LHCN-M2 (cell line): ENCODE measurements around the gene CASP7. TPM values are rescaled to one million over a fixed set of nuclear protein-coding genes. Genes with fewer than 3 reads are reported as not detected.
"Not testable (repeated sequence)": the region's sequence is repeated elsewhere in the genome, so short reads cannot be mapped to it uniquely, and the experiment has no call there.

Source experiments
- DNase-seq: peaks from one replicate; pipeline ENCODE4 v3.0.0-alpha.2; 2012; ENCODE audit warnings: low read depth
- polyA plus RNA-seq: library from polyadenylated mRNA; unstranded; fragments of >200 nt; gene quantifications from one replicate; pipeline ENCODE4 v1.2.1, GENCODE V29; 2012; ENCODE audit warnings: missing spikeins
- total RNA-seq: library from RNA; depleted of rRNA; stranded (reverse); fragments of >200 nt; gene quantifications from 2 replicates; pipeline ENCODE4 v1.2.3, GENCODE V29; 2014; rRNA removed

The CASP7 gene
- 25.8 and 35.5 TPM in 2 replicates for total RNA-seq
- polyA plus RNA-seq, result 10.8 TPM

DNA sequence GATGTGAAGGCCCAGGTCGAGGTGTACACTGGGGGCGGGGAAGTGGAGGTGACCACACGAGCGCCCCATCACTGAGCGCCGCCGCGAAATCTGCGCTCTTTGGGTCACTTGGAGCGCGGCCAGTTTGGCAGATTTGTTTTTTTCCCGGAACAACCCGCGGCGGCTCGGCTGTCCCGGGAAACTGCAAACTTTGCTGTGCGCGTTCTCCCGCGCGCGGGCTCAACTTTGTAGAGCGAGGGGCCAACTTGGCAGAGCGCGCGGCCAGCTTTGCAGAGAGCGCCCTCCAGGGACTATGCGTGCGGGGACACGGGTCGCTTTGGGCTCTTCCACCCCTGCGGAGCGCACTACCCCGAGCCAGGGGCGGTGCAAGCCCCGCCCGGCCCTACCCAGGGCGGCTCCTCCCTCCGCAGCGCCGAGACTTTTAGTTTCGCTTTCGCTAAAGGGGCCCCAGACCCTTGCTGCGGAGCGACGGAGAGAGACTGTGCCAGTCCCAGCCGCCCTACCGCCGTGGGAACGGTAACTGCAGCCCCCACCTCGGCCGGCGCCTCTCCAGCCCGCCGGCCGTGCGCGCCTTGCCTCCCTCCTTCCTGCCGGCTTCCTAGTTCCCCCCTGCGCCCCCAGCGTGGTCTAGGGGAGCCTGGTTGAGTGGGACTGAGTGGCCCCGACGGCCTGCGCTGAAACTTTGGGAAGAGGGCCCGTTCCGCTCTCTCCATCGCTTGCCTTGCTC lies at the start of gene CASP7:
Gene CASP7 (plus strand): TSS at position 450 of the 727 bp plus-strand sequence. CDS start 17,582 bp downstream, outside the sequence.
- peak; percentile 78 for DNase-seq

DNA sequence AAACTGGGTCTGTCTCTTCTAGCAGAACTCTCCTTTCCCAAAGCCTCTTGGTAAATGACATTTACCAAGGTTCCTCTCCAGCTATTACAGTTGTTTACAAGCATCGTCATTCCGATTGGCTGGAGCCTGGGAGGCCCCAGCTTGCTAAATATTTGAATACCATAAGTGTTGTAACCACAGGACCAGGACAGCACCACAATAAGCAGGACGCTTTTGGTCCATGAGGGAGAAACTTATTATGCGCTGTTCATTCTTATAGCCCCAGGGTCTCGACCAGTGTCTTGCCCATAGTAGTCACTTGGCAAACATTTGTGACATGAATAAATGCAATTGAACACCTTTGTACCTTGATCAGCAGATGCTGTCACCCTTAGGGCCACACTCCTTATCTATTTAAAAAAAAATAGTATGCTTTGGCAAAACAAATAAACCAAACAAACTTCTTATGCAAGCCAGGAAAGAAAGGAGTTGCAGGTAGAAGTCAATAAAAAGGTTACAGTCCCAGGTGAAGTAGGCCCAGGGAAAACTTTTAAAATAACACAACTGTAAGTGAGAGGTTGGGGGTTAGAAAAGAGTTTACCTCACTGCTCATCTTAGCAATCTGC lies 48.7 kb upstream of the CASP7 start:
- DNase-seq, result no peak

DNA sequence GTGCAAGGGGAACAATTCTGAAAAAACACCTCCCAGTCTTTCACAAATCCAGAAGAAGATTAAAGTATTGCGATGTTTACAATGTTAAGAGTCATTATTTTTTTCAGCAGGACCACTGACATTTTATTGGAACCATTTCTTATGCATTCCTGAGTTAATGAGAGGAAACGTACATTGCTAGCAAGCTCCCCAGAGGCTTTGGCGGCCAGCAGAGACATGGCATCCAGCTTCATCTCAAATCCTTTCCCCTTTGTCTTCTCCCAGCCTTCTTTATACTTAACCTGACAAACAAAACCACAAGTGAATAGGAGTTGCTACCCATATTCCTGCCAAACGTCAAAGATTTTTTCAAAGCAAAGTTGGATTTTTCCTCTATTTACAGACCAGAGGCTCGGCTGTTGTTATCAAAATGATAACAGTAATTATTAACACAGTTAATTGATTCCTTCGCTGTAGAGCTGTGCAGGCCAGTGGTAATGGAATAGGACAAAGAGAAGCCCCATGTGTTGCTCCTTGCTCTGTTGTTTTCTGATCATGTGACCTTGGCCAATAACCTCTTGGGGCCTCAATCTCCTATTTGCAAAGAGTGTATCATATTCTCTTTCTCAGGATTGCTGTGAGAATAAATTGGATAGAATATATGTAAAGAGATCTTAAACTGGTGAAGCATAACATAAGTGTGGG lies 47.9 kb upstream of the CASP7 start:
- no peak for DNase-seq

DNA sequence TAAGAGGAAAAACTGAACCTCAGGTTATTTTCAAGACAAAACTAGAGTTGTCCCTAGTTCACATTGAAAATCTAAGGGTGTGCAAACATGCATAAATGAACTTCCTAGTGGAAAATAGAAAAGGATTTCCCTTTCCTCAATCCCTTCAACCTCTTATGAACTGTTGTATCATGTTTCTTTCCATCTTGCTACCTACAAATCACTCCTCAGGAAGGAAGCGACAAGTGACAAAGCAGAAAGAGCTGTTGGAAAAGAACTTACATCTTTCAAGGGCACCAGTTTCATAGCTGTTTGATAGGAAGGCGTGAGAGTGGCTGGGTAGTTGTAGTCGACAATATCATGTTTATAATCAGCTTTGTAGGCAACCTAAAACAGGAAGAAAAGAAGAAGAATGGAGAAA lies 39.7 kb upstream of the CASP7 start:
- no peak for DNase-seq

DNA sequence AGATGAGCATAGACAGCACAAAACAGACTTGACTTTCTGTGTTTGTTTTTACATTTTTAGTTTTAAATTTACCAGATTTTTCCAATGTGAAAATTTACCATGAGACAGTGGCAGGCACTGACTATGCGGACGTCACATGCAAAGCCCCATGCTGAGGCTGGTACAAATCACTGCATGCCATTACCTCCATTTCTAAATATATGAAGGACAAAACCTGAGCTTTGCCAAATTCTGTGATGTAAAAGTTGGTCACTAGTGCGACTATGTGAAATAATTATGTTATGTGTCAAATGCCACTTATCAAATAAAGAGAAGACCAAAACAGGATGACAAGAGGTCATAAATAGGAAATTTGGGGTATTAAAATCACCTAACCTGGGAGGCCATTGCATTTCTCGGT lies 38.0 kb upstream of the CASP7 start:
- DNase-seq, result no peak

DNA sequence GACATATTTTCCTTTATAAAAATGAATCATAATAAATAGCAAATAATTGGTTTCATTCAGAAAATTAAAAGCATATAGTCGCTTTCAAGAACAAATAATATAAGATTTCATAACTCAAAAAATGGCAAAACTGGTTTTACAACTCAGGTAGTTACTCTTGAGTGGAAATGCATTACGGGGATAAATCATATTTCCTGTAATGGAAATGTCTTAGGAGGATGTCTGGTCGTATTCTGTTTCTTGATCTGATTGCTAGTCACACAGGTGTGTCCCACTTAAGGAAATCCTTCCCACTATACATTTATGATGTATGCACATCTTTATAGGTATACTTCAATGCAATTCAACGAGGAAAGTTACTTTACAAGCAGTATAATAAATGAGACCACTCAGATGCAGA lies 36.5 kb upstream of the CASP7 start:
- no peak for DNase-seq

DNA sequence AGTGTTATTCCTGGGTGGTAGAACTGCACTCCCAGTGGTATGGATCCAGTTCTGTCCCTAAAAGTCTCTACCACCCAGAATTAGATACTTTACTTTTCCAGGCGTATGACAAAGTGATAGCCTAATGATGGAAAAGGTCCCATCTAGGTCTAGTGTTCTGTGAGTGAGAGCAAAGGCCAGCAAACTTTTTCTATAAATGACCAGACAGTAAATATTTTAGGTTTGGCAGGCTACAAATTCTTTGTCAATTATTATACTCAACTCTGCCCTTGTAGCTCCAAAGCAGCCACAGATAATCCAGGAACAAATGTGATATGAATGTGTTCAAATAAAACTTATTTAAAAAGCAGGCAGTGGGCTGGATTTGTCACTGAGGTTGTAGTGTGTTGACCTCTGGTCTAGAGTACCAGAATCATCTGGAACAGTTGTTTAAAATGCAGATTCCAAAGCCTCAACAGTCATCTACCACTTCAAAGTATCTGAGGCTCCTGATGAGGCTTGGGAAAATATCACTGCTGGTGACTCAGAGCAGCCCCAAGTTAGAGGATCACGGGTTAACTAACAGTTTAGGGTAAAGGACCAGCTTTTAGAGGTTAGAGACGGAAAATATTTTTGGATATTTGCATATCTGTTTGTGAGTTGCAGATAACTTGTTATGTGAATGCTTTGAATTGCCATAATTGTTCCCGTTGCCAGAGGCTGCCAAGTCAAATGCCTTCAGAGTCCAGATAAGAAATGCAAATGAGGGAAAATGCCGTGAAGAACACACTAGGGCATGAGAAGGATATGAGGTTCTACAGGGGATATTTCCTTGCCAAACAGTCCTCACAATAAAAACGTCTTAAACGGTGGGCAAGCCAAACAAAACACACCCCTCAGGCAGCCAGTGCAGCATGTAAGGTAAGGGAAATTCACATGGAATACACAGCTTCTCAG lies 35.3 kb upstream of the CASP7 start:
- peak; percentile 82 for DNase-seq

DNA sequence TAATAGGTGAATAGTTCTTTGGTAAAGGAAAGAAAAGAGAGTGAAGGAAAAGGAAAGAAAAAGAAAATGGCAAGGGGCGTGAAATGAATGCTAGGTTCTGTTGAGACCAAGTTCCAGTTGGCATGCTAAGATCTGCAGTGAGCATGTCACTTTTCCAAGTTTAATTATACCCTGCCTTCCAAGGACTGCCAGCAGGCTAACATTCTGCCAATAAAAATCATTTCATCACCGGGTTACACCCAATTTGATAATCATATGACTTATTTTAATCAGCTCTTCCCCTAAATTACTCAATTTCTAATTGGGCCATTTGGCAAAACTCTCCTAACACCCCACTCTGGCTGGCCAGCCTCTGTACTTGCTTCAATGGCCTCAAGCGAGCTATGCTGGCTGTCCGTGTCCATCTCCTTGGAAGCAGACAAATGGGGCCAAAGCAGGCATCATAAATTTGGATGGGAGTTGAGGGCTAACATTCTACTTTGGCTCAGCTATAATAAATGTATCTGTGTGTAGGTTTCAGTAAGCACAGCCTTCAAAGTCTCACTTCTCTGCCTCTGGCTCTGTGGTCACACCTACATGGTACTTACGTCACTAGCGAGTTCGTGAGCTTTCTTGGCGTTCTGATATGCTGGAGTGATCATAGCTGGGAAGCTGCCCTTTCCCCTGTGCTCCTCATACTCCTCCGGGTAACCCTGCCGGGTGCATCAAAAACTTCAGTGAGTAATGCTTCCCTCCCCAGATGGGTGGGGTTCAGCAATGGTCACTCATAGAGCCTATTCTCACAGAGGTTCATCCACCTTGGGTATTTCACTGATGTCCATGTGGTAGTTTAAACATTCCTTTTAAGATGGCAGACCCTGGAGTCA lies 33.1 kb upstream of the CASP7 start:
- DNase-seq, result no peak

DNA sequence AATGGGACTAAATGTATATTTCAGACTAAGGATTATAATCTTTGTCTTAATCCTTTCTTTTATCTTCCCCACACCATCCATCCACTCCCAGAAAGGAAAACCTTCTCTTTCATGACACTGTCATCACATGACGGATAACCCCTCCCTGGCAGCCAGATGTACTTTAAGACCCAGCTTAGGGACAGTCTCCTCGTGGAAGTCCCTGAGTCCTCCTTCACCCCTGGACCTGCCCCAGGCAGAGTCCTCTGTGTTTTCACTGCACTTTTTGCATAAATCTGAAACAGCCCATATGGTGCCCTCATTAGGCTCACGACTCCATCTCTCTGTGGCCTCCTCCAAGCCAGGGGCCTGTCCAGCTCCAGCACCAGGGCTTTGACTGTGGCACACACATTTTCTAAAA lies 31.9 kb upstream of the CASP7 start:
- no peak for DNase-seq

DNA sequence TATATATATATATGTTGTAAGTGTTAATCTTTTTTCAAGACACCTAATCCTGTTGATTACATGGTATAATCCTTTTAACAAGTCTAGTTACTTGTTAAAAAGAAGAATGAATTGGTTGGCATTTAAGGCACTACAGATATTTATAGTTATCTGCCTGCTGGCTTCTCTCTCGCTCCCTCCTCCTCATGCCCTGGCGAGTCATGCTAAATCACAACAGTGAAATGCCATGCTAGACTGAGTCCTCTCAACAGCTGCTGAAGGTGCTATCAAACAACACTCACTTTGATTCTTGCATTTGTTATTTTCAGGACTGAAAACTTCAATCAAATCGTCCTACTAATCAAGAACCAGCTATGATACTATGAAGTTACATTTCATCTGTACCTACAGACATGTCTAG lies 31.2 kb upstream of the CASP7 start:
- DNase-seq, result peak; percentile 72

DNA sequence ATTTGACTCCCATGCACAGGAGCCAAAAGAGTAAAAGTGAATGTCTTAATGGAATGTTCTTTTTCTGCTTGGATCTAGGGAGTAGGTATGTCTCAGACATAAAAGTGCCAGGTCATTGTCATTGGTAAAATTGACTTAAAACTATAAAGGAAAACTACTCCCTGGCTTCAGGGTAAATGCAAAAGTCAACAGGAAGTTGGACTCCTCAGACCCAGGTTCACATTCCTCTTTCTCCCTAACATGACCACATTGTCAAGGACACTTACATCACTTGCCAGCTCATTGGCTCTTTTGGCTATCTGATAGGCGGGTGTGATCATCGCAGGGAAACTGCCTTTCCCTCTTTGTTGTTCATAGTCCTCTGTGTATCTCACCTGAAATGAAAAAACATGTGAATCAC lies 29.5 kb upstream of the CASP7 start:
- DNase-seq, result no peak

DNA sequence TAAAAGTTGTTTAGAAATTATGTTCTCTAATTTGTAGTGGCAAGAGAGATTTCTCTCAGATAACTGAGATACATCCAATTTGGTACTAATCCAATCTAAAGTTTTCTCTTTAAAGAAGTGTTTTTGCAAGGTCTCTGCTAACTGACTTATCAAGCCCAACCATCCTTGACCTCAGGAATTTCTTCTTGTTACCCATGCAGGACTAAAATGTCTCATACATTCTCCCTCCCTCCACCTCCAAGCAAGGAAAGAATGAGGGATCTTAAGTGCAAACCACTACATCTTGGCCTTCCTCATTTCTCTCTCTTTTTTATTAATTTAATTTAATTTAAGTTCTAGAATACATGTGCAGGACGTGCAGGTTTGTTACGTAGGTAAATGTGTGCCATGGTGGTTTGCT lies 28.7 kb upstream of the CASP7 start:
- DNase-seq, result no peak

DNA sequence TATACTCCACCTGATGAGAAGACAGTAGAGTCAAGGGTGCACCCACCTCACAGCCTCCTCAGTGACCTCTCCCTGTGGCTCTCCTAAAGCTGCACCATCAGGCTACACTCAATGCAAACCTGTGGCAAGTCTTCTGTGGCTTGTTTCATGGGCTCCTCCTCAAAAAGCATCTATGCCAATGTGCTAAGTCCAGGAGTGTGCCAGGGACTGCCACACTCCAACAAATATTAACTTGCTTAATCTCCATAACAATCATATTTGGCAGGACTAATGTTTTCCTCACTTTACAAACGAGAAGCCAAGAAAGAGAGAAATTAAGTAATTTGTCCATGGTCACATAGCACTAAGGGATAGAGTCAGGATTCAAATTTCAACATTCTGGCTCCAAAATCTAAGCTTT lies 27.8 kb upstream of the CASP7 start:
- DNase-seq, result no peak

DNA sequence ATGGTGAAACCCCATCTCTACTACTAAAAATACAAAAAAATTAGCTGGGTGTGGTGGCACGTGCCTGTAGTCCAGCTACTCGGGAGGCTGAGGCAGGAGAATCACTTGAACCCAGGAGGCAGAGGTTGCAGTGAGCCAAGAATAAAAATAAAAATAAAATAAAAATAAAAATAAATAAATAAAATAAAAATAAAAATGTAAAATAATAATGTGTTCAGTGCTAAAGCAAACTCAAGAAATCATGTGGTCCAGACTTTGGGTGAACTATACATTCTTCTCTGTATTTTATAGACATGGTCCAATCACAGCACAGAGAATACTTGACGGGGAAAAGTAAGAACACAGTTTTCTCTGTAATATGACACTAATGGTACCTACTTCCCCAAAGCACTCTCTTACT lies 27.3 kb upstream of the CASP7 start:
- not testable (repeated sequence) for DNase-seq

DNA sequence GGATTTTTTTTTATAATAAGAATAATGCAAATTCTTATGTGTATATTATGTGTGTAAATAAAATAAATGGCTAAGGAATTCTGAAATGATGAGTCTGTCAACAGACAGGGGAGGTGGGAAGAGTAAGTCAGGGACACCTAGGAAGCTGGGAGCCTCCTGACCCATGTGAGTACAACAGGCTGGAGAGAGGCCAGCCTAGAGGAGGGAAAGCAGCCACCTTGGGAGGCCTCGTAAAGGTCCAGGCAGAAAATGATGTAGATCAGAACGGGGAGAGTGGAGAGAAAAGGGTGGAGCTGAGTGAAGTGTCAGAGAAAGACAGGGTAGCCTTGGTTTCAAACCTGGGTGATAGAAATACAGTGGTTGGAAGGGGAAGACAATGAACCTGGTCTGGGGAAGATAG lies 22.8 kb upstream of the CASP7 start:
- DNase-seq, result no peak

DNA sequence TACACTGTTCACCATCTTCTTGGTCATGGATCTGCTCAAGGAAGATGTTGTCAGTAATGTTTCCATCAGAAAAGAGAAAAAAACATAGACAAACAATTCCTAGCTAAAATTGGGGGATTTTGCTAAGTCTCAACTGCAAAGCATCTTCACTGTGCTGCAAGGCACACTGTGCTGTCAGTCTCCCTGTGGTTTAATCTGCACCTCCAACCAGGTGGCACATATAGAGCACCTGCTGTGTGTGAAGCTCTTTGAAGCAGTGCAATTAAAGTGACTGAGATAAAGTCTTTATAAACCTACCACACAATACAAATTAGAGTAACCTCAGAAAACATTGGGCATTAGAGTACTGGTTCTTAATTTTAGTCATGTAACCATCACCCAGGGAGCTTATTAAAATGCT lies 22.2 kb upstream of the CASP7 start:
- no peak for DNase-seq

DNA sequence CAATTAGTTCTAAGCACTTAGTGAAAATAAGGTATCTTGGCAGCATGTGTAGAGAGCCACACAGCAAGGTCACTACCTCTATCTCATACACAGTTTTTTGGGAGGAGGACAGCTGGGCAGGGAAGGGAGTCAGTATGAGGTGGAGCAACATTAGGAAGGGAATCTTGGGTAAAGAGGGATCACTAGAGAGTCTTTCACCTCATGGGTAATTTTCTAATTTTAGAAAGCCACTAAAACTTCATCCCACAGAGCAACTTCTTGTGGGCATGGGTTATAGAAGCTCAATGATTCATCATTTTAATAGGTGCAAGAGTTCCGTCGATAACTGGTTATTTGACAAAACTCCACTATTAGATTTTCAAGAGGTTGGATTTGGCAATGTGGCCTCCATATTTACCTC lies 18.4 kb upstream of the CASP7 start:
- DNase-seq, result no peak

DNA sequence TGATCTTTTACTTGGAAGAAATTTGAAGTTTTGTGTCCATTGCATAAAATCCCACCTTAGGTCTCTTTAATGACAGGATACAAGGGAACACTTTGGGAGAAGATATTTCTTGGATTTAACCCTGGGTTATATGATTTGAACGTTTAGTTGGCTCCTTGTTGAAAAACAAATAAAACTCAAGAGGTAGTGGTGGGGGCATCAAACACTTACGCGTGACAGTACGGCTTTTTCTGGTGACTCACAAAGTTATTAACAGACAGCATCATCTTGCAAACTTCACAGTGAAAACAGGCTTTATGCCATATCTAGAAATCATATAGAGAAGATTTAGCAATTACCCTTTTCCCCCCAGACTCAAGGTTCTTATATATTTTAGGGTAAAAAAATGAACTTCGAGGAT lies 16.6 kb upstream of the CASP7 start:
- DNase-seq, result peak; percentile 29

DNA sequence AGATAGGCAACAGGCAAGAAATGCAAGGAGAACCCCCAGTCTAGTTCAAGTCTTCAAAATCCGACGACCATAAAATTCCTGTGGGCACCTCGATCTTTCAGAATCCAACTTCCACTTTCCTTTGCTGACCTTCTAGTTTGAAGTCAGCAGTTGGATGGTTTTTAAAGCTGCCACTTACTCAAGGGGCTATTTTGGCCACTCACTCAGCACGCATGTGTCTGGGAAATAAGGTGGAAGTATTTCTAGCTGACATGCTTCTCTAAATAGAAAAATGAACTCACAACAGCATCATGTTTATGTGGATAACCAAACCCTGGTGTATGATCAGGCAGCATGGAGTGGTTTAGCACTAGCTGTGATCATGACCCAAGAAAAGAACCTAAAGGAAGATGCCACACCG lies 15.8 kb upstream of the CASP7 start, which contains the start of gene NRAP:
Gene NRAP (minus strand): TSS at position 134 of the 400 bp plus-strand sequence. CDS start 159 bp downstream, outside the sequence.
- DNase-seq, result no peak

DNA sequence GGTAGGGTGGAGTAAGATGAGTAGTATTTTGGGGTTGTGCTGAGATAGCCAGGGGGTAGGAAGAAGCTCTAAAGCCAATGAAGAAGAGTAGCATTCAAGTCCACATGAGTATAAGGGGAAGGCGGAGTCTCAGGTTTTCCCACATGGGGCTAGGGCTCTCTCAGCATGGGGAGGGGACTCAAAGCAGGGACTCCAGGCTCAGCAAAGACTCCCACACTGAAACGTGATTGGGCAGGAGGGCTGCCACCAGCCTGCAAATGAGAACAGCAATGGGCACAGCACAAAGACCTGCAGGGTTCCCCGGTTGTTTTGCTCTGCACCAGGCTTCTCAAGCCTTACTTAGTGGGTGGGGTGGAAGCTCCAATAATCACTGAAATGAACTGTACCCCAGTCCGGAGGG lies 14.4 kb upstream of the CASP7 start:
- no peak for DNase-seq
